ENCODE measurements around the gene FASTKD2. TPM values are rescaled to one million over a fixed set of nuclear protein-coding genes. Genes with fewer than 3 reads are reported as not detected.
"Not testable (repeated sequence)": the region's sequence is repeated elsewhere in the genome, so short reads cannot be mapped to it uniquely, and the experiment has no call there.

The FASTKD2 gene
- total RNA-seq, 1 experiment from 2014 or later, result 36.9 TPM

- no peak for DNase-seq
- Histone ChIP-seq H3K4me2 (ENCODE audit: low read depth, low read length, poor library complexity, severe bottlenecking) (no peak overlapping the region), H3K79me2 (ENCODE audit: low read length) (no peaks in the 10 kb centered on the region), H3K36me3 (ENCODE audit: insufficient read depth, low read length) (no peaks in the 10 kb centered on the region), H3K4me3 (ENCODE audit: low read length) (no peak overlapping the region), H3K27me3 (ENCODE audit: low read length) (no peaks in the 10 kb centered on the region), H3K9me2 (replicated peaks; ENCODE audit: insufficient read depth, low read length) (no peaks in the 10 kb centered on the region), H2AFZ (ENCODE audit: low read length) (no peak overlapping the region), H4K20me1 (ENCODE audit: insufficient read depth, low read depth, low read length) (no peaks in the 10 kb centered on the region), H3K27ac (ENCODE audit: low read length) (no peak overlapping the region), H3K4me1 (ENCODE audit: low read length) (no peaks in the 10 kb centered on the region), H3K9me3 (ENCODE audit: low read length) (no peaks in the 10 kb centered on the region), H3K9ac (ENCODE audit: low read length) (no peak overlapping the region)
Measured at GRCh38 chr2:206799083-206799482, 33.7 kb downstream of the FASTKD2 start.

- Histone ChIP-seq H3K4me1 (ENCODE audit: low read length) (no peaks in the 10 kb centered on the region), H4K20me1 (ENCODE audit: insufficient read depth, low read depth, low read length) (no peaks in the 10 kb centered on the region), H3K9me3 (ENCODE audit: low read length) (no peaks in the 10 kb centered on the region), H3K27me3 (ENCODE audit: low read length) (no peaks in the 10 kb centered on the region), H3K9me2 (replicated peaks; ENCODE audit: insufficient read depth, low read length) (no peaks in the 10 kb centered on the region), H3K4me2 (ENCODE audit: low read depth, low read length, poor library complexity, severe bottlenecking) (peak overlapping the region; percentile 18), H3K79me2 (ENCODE audit: low read length) (no peaks in the 10 kb centered on the region), H3K36me3 (ENCODE audit: insufficient read depth, low read length) (no peaks in the 10 kb centered on the region), H3K4me3 (ENCODE audit: low read length) (no peak overlapping the region), H3K27ac (ENCODE audit: low read length) (no peak overlapping the region), H2AFZ (ENCODE audit: low read length) (no peak overlapping the region), H3K9ac (ENCODE audit: low read length) (no peak overlapping the region)
- DNase-seq, result peak; percentile 79
Measured at GRCh38 chr2:206800506-206801417, 35.4 kb downstream of the FASTKD2 start.

DNA sequence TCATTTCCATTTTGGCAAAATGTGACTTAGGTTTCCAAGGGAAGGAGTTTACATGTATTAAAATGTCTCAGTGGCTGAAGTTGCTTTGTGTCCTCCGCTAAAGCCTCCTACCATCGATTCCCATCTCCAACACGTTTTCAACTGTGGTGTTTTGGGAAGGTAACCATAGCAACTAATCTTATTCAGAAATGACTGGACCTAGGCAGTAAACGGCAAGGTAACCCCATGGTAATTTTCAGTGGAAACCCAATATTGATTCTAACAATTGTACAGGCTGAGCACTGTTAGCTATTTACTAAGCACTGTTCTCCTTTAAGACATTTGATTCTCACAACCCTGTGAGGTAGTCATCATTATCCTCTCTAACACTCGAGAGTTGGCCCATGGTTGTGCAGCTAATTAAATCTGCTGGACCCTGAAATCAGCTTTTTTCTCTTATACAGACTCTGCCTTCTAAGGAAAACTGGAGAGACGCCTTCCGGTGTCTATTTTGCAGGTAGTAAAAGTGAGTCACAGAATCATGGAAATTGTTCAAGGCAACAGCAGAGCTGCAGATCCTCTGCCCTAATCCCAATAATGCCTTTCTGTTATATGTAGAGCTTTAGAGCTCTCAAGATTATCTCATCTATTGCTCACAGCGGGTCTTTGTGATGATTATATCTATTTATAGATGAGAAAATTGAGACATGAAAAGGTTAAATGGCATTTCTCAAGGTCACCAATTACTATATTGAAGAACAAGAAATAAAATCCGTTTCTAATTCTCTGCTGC lies 36.2 kb downstream of the FASTKD2 start:
- Histone ChIP-seq H3K4me3 (ENCODE audit: low read length) (no peak overlapping the region), H3K27me3 (ENCODE audit: low read length) (no peaks in the 10 kb centered on the region)

GRCh38 chr2:206802654-206803514 lies 37.5 kb downstream of the FASTKD2 start:
- no peaks in the 10 kb centered on the region for H3K9me2 ChIP-seq (replicated peaks; ENCODE audit: insufficient read depth, low read length)
- H2AFZ ChIP-seq (ENCODE audit: low read length), result no peak overlapping the region
- no peak overlapping the region for H3K27ac ChIP-seq (ENCODE audit: low read length)
- no peaks in the 10 kb centered on the region for H3K9me3 ChIP-seq (ENCODE audit: low read length)
- no peaks in the 10 kb centered on the region for H3K4me1 ChIP-seq (ENCODE audit: low read length)
- DNase-seq, result no peak
- H3K4me3 ChIP-seq (ENCODE audit: low read length), result no peak overlapping the region
- no peaks in the 10 kb centered on the region for H4K20me1 ChIP-seq (ENCODE audit: insufficient read depth, low read depth, low read length)
- H3K36me3 ChIP-seq (ENCODE audit: insufficient read depth, low read length), result no peaks in the 10 kb centered on the region
- H3K79me2 ChIP-seq (ENCODE audit: low read length), result no peaks in the 10 kb centered on the region
- H3K9ac ChIP-seq (ENCODE audit: low read length), result no peak overlapping the region
- H3K27me3 ChIP-seq (ENCODE audit: low read length), result no peaks in the 10 kb centered on the region
- no peak overlapping the region for H3K4me2 ChIP-seq (ENCODE audit: low read depth, low read length, poor library complexity, severe bottlenecking)

More for the DNA sequence above, 36.2 kb downstream of the FASTKD2 start:
- H3K4me1 ChIP-seq (ENCODE audit: low read length), result no peaks in the 10 kb centered on the region
- H2AFZ ChIP-seq (ENCODE audit: low read length), result no peak overlapping the region
- no peak overlapping the region for H3K4me2 ChIP-seq (ENCODE audit: low read depth, low read length, poor library complexity, severe bottlenecking)
- no peaks in the 10 kb centered on the region for H3K9me3 ChIP-seq (ENCODE audit: low read length)
- no peak for DNase-seq
- H3K79me2 ChIP-seq (ENCODE audit: low read length), result no peaks in the 10 kb centered on the region
- H3K36me3 ChIP-seq (ENCODE audit: insufficient read depth, low read length), result no peaks in the 10 kb centered on the region
- no peak overlapping the region for H3K9ac ChIP-seq (ENCODE audit: low read length)
- H3K9me2 ChIP-seq (replicated peaks; ENCODE audit: insufficient read depth, low read length), result no peaks in the 10 kb centered on the region
- no peaks in the 10 kb centered on the region for H4K20me1 ChIP-seq (ENCODE audit: insufficient read depth, low read depth, low read length)
- H3K27ac ChIP-seq (ENCODE audit: low read length), result no peak overlapping the region

DNA sequence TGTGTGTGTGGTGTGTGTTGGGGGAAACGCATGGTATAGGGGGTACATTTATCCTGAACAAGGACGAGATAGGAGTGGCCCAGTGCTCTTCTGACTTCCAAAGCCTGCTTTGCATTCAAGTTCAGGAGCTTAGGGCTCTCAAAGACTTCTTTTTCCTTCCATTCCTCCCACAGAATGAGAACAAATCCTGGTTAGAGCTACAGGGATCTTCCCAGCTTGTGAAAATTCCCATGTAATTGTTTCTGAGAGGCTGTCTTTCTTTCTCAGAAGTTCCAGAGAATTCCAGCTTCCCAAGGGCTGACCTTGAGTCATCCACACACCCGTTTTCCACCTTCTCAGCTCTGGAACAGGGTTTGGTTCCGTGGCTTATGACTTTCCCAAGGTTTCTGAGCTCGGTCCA lies 38.9 kb downstream of the FASTKD2 start:
- H3K9me2 ChIP-seq (replicated peaks; ENCODE audit: insufficient read depth, low read length), result no peaks in the 10 kb centered on the region
- H3K79me2 ChIP-seq (ENCODE audit: low read length), result no peaks in the 10 kb centered on the region
- DNase-seq, result no peak
- H3K4me2 ChIP-seq (ENCODE audit: low read depth, low read length, poor library complexity, severe bottlenecking), result no peak overlapping the region
- no peaks in the 10 kb centered on the region for H3K27me3 ChIP-seq (ENCODE audit: low read length)
- H4K20me1 ChIP-seq (ENCODE audit: insufficient read depth, low read depth, low read length), result no peaks in the 10 kb centered on the region
- no peak overlapping the region for H3K27ac ChIP-seq (ENCODE audit: low read length)
- H3K4me1 ChIP-seq (ENCODE audit: low read length), result no peaks in the 10 kb centered on the region
- H3K9me3 ChIP-seq (ENCODE audit: low read length), result no peaks in the 10 kb centered on the region
- H3K9ac ChIP-seq (ENCODE audit: low read length), result no peak overlapping the region
- no peaks in the 10 kb centered on the region for H3K36me3 ChIP-seq (ENCODE audit: insufficient read depth, low read length)
- no peak overlapping the region for H2AFZ ChIP-seq (ENCODE audit: low read length)
- no peak overlapping the region for H3K4me3 ChIP-seq (ENCODE audit: low read length)

DNA sequence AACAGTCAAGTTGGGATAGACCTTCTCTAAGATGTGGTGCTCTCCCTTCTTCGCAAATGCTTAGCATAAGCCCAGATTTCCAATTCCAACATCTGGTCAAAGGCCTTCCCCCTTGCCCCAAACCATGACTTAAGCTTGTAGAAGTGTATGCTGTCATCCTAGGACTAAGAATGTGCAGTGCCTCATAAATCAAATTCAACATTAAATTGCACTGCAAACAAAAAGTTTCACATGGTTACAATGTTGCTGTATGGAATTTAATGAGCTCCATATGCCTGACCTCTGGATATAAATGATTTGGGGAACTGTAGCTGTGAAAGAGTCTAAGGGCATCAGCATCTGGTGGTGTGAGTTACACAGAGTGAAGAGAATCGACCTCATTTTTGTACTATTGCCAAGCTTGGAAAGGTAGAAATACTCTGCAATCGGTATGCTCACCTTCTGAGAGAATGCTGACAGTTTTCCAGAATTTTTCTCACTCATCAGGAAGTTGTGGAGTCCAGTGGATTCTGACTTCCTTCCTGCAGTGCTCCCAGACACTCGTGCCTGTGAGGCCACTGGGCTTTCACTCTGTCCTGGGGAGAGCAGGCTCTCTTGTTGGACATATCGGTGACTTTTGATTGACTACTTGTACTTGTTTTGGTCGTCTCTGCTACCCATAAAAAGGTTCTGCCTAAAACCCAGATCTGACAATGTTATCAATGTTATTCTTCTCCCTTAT lies 40.6 kb downstream of the FASTKD2 start:
- no peaks in the 10 kb centered on the region for H3K36me3 ChIP-seq (ENCODE audit: insufficient read depth, low read length)
- H3K4me3 ChIP-seq (ENCODE audit: low read length), result no peak overlapping the region
- no peaks in the 10 kb centered on the region for H4K20me1 ChIP-seq (ENCODE audit: insufficient read depth, low read depth, low read length)
- H3K9me2 ChIP-seq (replicated peaks; ENCODE audit: insufficient read depth, low read length), result no peaks in the 10 kb centered on the region
- H3K9me3 ChIP-seq (ENCODE audit: low read length), result no peaks in the 10 kb centered on the region
- no peak overlapping the region for H3K27ac ChIP-seq (ENCODE audit: low read length)
- no peak overlapping the region for H3K4me2 ChIP-seq (ENCODE audit: low read depth, low read length, poor library complexity, severe bottlenecking)
- no peak for DNase-seq
- no peak overlapping the region for H2AFZ ChIP-seq (ENCODE audit: low read length)
- H3K9ac ChIP-seq (ENCODE audit: low read length), result no peak overlapping the region
- H3K79me2 ChIP-seq (ENCODE audit: low read length), result no peaks in the 10 kb centered on the region
- no peaks in the 10 kb centered on the region for H3K4me1 ChIP-seq (ENCODE audit: low read length)
- H3K27me3 ChIP-seq (ENCODE audit: low read length), result no peaks in the 10 kb centered on the region

- H3K4me1 ChIP-seq (ENCODE audit: low read length); H3K27ac ChIP-seq (ENCODE audit: low read length); DNase-seq; H3K27me3 ChIP-seq (ENCODE audit: low read length); H3K4me2 ChIP-seq (ENCODE audit: low read depth, low read length, poor library complexity, severe bottlenecking); H3K4me3 ChIP-seq (ENCODE audit: low read length); H4K20me1 ChIP-seq (ENCODE audit: insufficient read depth, low read depth, low read length); H3K79me2 ChIP-seq (ENCODE audit: low read length); H3K9me2 ChIP-seq (replicated peaks; ENCODE audit: insufficient read depth, low read length); H2AFZ ChIP-seq (ENCODE audit: low read length); H3K36me3 ChIP-seq (ENCODE audit: insufficient read depth, low read length); H3K9me3 ChIP-seq (ENCODE audit: low read length); H3K9ac ChIP-seq (ENCODE audit: low read length): not testable (repeated sequence)
Measured at GRCh38 chr2:206807624-206808023, 42.2 kb downstream of the FASTKD2 start.
